22Rv1 (cell line): ENCODE measurements around the gene TM9SF2.

Experiments
- H3K27ac ChIP-seq: fragments of 450-650 bp; 2 replicates; pipeline ENCODE4 v1.5.1; 2017
- ZFX ChIP-seq: fragments of 450-650 bp; IDR thresholded peaks from 2 replicates; pipeline ENCODE4 v1.6.1; 2017; ENCODE audit warnings: antibody characterized with exemption, borderline replicate concordance
- TF ChIP-seq, protein P1 (sequence below): fragments of 450-650 bp; IDR thresholded peaks from 2 replicates; pipeline ENCODE4 v1.5.1; 2017; ENCODE audit warnings: mild to moderate bottlenecking

TM9SF2 gene

GRCh38 chr13:99580500-99581268 is 79.4 kb downstream of the TM9SF2 start:
- TF ChIP-seq, protein P1, sequence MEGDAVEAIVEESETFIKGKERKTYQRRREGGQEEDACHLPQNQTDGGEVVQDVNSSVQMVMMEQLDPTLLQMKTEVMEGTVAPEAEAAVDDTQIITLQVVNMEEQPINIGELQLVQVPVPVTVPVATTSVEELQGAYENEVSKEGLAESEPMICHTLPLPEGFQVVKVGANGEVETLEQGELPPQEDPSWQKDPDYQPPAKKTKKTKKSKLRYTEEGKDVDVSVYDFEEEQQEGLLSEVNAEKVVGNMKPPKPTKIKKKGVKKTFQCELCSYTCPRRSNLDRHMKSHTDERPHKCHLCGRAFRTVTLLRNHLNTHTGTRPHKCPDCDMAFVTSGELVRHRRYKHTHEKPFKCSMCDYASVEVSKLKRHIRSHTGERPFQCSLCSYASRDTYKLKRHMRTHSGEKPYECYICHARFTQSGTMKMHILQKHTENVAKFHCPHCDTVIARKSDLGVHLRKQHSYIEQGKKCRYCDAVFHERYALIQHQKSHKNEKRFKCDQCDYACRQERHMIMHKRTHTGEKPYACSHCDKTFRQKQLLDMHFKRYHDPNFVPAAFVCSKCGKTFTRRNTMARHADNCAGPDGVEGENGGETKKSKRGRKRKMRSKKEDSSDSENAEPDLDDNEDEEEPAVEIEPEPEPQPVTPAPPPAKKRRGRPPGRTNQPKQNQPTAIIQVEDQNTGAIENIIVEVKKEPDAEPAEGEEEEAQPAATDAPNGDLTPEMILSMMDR, result no peak
- TF ChIP-seq ZFX, result no peak

DNA sequence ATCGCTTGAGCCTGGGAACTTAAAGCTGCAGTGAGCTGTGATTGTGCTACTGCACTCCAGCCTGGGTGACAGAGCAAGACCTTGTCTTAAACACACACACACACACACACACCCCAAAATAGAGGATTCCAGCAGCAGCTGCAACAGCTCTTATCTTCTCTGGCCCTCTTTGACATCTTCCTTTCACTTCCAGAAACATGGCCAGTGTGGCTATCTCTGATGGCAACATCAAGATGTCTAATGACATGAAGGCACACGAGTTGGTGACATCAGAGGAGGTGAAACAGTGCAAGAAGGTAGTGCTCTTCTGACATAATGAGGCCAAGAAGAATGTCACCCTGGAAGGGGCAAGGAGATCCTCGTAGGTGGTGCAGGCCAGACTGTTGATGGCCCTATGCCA is 81.2 kb downstream of the TM9SF2 start:
- no peak for TF ChIP-seq ZFX
- TF ChIP-seq, protein P1, result no peak
- H3K27ac ChIP-seq, result no peak overlapping the region

More at GRCh38 chr13:99580500-99581268, 79.4 kb downstream of the TM9SF2 start:
- H3K27ac ChIP-seq, result no peak overlapping the region

GRCh38 chr13:99585609-99586008 is 84.3 kb downstream of the TM9SF2 start:
- H3K27ac ChIP-seq, result no peak overlapping the region
- TF ChIP-seq ZFX, result no peak
- TF ChIP-seq, protein P1, result no peak

GRCh38 chr13:99587021-99587420 is 85.7 kb downstream of the TM9SF2 start:
- TF ChIP-seq, protein P1, result no peak
- no peak for TF ChIP-seq ZFX
- H3K27ac ChIP-seq, result no peak overlapping the region

- H3K27ac ChIP-seq, result no peak overlapping the region
- no peak for TF ChIP-seq ZFX
- TF ChIP-seq, protein P1, result no peak
Measured at GRCh38 chr13:99587893-99588606, 86.8 kb downstream of the TM9SF2 start.

DNA sequence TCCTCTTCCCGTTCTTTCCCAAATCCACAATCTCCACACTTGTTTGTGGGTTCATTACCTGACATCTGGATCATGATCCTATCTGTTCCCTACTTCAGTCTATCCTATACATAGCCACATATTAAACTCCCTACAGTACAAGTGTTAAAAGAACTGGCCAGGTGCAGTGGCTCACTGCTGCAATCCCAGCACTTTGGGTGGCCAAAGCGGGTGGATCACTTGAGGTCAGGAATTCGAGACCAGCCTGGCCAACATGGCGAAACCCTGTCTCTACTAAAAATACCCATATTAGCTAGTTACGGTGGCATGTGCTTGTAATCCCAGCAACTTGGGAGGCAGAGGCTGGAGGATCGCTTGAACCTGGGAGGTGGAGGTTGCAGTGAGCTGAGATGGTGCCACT is 88.3 kb downstream of the TM9SF2 start:
- TF ChIP-seq ZFX, result no peak
- TF ChIP-seq, protein P1, result no peak
- no peak overlapping the region for H3K27ac ChIP-seq

DNA sequence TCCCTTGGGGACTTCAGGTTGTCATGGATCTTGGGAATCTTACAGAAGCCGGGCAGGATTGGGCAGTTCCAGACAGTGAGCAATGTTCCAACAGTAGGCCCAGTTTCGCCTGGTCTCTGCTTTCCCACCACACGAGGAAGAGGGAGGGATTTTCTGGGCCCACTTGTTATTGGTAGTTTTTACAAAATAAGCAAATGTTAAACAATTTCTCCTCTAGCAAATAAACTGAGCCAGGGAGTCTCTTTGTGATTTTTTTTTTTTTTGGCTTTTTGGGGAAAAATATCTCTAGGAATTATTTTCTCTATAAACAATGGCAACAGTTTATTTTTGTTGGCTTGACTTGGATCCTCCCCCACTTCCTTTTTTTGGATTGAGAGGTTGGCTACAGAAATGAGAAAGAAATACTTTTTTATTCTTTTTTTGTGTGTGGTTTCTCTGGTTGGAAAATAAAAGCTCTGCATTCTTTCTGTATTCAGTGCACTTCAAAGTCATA is 89.3 kb downstream of the TM9SF2 start:
- no peak for TF ChIP-seq ZFX
- TF ChIP-seq, protein P1, result no peak
- no peak overlapping the region for H3K27ac ChIP-seq
